ENCODE results near the gene BTBD9.

BTBD9 gene

DNA sequence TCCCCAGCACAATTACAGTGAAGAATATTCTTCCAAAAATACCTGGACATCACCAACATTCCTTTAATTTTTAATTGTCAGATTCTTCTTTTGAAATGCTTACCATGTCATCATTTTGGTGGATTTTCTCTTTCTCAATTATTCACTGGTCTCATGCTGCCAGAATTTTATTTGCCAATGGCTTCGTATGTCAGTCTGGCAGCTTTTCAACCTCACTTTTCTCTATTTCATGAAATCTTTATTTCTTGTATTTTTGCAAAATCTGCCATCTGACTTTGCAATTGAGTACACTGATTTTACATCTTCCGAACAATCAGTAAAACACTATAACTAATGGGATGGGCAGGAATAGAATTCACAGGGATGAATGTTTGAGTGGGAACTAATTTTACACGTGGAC, 84.1 kb downstream of the BTBD9 start:
- DNase-seq (ENCODE audit: low read depth, low spot score): no peak

DNA sequence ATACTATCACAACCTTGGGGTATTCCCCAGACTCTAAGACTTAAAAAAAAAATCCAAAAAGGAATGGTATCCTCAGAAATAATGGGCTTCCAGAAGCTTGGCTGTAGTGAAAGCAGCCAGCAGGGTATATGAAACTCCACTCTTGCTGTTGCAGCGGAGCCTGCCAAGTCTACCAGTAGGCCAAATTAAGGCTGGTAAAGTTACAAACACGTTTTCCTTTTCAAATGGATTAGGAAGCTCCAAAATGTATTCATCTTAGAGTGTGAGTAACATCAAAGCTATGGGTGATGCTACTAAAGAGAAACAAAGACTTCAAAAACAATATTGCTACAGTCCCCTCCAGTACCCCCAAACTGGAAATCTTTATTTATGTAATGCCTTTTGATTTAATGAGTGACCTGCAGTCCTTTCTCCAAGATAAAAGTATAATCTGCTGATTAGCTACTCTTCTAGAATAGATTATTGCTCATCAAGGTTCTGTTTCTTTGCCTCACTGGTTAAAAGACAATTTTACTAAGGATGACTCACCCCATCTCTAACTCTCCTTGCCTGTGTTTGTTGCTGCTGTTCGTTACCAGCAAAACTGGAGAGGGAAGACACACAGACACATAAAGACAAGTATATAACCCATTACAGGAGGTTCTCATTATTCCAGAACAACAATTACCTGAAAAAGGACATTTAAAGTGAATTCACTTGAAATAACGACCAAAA, 84.9 kb downstream of the BTBD9 start:
- DNase-seq (ENCODE audit: low read depth, low spot score): no peak

DNA sequence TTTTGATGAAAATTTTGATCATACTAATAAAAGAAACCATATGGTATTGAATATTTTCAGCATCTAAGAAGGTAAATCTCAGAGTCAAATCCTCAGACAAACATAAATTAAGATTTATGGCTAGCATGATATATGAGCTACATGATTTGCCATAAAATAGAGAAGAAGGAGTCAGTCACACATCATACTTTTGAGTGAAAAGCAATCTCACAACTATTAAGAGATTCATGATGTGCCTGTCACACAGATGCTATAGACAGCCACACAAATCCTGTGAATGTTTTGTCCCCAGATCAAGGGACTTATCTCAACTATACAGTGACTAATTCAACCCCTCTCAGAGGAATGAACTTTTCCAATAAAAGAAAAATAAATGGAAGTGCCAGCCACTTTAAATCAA, 85.7 kb downstream of the BTBD9 start:
- no peak for DNase-seq (ENCODE audit: low read depth, low spot score)

GRCh38 chr6:38552121-38552520, 87.6 kb downstream of the BTBD9 start:
- no peak for DNase-seq (ENCODE audit: low read depth, low spot score)

GRCh38 chr6:38549795-38550194, 89.9 kb downstream of the BTBD9 start:
- no peak for DNase-seq (ENCODE audit: low read depth, low spot score)

GRCh38 chr6:38549180-38549579, 90.5 kb downstream of the BTBD9 start:
- DNase-seq (ENCODE audit: low read depth, low spot score): no peak

DNA sequence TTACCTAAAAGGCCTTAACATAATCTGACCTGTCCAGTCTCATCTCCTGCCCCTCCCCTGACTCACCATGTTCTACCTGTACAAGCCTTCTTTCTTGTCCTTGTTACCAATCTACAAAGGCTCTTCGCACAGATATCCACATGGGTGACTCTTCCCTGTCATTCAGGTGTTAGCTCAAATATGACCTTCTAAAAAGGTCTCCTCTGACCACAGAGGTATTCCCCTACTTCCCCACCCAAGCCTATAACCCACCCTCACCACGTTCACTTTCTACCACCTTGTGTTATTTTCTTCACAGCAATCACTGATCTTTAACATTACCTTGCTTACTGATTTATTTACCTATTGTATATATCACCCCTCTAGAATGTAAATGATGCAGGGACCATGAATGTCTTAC, 96.7 kb downstream of the BTBD9 start:
- DNase-seq (ENCODE audit: low read depth, low spot score): no peak

- no peak for DNase-seq (ENCODE audit: low read depth, low spot score)
Measured at GRCh38 chr6:38542031-38542430, 97.7 kb downstream of the BTBD9 start.

DNA sequence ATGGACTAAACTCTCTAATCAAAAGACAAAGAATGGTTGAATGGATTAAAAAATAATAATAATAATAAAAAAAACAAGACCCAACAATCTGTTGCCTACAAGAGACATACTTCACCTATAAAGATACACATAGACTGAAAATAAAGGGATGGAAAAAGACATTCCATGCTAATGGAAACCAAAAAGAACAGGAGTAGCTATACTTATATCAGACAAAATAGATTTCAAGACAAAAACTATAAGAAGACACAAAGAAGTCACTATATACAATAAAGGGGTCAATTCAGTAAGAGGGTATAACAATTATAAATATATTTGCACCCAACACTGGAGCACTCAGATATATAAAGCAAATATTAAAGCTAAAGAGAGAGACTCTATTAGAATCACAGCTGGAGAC, 106.7 kb downstream of the BTBD9 start:
- no peak for DNase-seq (ENCODE audit: low read depth, low spot score)

GRCh38 chr6:38531134-38531533, 108.6 kb downstream of the BTBD9 start:
- no peak for DNase-seq (ENCODE audit: low read depth, low spot score)

GRCh38 chr6:38528196-38528965, 111.3 kb downstream of the BTBD9 start:
- no peak for DNase-seq (ENCODE audit: low read depth, low spot score)

GRCh38 chr6:38527371-38527770, 112.4 kb downstream of the BTBD9 start:
- no peak for DNase-seq (ENCODE audit: low read depth, low spot score)

- no peak for DNase-seq (ENCODE audit: low read depth, low spot score)
Measured at GRCh38 chr6:38525888-38526287, 113.8 kb downstream of the BTBD9 start.

DNA sequence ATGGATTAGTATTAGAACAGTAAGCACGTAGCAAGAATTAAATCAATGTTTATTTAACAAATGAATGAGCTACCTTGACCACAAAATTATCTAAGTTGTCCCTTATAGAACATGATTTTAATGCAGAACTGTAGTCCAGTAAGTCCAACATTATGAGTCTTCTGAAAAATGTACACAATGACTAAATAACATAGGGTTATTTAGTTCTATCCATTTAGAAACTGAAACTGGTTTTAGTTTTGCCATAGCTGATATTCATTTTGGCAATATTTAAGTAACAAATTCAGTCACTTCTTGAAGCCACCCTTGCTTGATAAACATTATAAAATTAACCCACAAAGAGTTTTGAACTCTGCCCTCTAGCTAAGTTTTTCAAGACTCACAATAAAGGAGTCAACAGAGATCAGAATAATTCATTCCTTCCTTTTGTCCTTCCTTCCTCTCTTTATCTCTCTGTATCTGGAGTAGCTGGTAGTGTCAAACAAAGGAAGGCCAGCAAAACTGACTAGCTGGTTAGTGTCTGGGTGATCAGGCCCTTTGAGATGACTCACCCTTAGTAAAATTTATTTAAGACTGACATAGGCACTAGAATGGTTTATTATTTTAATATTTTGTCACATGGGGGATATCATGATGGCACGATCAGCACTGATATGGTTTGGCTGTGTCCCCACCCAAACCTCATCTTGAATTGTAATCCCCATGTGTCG, 115.1 kb downstream of the BTBD9 start:
- no peak for DNase-seq (ENCODE audit: low read depth, low spot score)

GRCh38 chr6:38522322-38522721, 117.4 kb downstream of the BTBD9 start:
- no peak for DNase-seq (ENCODE audit: low read depth, low spot score)

DNA sequence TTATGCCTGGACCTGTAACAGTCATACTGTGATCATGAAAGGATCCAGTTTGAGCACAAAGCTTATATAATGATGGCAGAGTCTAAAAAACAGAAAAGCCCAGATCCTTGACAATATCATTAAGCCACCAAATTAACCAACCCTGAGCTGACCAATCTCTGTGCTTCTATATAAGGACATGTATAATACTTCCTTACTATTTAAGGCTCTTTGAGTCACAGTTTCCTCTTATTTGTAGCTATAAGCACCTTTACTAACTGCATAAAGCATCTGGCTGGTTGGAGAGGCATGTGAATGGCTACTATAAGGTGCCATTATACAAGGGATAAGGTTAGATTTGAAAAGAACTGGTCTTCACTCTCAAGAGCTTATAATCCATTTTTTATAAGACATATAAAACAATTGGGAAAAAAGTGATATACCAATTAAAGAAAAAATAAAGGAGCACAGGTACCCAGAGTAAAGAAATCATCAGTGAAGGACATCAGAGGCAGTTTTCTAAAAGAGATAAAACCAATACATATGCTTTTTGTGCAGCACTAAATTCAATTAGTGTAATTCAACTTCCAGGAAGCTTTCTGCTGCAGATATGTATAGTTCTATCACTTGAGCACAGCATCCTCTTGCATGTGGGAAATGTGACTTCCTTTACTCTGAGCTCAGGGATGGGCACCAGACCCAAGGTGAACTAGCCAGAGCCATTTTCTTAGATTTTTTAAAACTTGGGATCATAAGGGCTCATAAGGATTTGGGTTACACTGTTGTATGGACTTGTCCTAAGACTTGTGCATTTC, 121.0 kb downstream of the BTBD9 start:
- no peak for DNase-seq (ENCODE audit: low read depth, low spot score)

DNA sequence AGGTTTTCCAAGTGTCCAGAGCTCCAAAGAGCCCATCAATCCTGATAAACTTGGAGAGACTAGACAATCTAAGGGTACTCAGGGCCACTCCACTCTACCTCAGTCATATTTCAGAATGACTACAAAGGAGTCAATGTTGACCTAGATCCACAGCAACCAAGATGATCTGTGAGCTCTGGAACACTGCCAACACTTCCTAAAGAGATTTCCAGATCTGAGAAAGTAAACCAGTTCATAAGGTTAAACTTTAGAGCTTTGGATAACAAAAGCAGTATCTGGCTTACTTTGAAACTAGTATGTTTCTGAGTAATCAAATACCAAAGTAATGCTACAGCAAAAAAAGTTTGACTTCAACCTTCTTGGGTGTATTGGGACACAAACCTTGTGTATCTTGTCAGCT, 122.7 kb downstream of the BTBD9 start:
- no peak for DNase-seq (ENCODE audit: low read depth, low spot score)

DNA sequence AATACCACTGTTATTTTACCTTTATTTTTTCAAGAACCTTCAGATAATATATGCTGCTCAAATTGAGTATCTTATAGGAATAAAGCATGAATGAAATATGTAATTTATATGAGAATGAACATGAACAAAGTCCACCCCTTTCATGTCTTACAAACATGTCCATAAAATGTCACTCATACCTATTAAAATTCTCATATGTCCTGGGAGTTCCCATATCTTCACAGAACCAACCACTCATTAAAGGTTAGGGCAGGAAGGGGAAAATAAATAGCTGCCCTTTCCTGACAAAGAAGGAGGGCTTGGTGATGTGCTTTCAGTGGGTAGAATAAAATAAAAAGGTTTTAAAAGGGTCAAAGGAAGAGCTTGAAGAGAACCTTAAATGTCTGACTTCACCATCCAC, 125.3 kb downstream of the BTBD9 start:
- DNase-seq (ENCODE audit: low read depth, low spot score): no peak

- no peak for DNase-seq (ENCODE audit: low read depth, low spot score)
Measured at GRCh38 chr6:38512211-38512610, 127.5 kb downstream of the BTBD9 start.

DNA sequence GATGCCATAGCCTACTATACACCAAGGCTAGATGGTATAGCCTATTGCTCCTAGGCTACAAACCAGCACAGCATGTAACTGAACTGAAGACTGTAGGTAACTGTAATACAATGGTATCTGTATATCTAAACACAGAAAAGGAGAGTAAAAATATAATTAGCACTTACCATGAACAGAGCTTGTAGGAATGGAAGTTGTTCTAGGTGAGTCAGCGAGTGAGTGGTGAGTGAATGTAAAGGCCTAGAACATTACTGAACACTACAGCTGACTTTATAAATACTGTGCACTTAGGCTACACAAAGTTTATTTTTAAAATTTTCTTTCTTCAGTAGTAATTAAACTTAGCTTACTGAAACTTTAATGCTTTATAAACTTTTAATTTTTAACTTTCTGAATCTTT, 129.5 kb downstream of the BTBD9 start:
- DNase-seq (ENCODE audit: low read depth, low spot score): no peak

- DNase-seq (ENCODE audit: low read depth, low spot score): no peak
Measured at GRCh38 chr6:38509713-38510112, 130.0 kb downstream of the BTBD9 start.

DNA sequence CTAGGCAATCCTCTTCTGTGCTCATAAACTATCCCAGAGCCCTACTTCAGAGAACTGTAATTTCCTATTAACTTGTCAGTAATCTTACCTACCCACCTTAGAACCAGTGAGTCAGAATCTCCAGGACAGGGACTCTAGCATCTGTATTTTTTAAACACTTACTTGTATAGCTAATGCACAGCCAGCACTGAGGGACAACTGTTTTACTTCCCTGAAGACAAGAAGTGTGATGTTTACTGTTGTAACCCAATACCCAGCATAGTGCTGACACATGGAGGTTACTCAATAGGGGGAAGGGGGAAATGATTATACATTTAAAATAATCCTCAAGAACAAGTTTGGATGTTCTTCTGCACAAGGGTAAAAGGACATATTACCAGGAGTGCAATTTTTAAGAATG, 130.8 kb downstream of the BTBD9 start:
- DNase-seq (ENCODE audit: low read depth, low spot score): no peak
